Embryonic facial prominence (tissue), 1 donor: ENCODE results near the gene IRF9.

Experiments
- DNase-seq: peaks from one replicate; pipeline ENCODE4 v3.0.0-alpha.2; 2016; ENCODE audit errors: extremely low spot score

IRF9 gene, protein sequence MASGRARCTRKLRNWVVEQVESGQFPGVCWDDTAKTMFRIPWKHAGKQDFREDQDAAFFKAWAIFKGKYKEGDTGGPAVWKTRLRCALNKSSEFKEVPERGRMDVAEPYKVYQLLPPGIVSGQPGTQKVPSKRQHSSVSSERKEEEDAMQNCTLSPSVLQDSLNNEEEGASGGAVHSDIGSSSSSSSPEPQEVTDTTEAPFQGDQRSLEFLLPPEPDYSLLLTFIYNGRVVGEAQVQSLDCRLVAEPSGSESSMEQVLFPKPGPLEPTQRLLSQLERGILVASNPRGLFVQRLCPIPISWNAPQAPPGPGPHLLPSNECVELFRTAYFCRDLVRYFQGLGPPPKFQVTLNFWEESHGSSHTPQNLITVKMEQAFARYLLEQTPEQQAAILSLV

DNA sequence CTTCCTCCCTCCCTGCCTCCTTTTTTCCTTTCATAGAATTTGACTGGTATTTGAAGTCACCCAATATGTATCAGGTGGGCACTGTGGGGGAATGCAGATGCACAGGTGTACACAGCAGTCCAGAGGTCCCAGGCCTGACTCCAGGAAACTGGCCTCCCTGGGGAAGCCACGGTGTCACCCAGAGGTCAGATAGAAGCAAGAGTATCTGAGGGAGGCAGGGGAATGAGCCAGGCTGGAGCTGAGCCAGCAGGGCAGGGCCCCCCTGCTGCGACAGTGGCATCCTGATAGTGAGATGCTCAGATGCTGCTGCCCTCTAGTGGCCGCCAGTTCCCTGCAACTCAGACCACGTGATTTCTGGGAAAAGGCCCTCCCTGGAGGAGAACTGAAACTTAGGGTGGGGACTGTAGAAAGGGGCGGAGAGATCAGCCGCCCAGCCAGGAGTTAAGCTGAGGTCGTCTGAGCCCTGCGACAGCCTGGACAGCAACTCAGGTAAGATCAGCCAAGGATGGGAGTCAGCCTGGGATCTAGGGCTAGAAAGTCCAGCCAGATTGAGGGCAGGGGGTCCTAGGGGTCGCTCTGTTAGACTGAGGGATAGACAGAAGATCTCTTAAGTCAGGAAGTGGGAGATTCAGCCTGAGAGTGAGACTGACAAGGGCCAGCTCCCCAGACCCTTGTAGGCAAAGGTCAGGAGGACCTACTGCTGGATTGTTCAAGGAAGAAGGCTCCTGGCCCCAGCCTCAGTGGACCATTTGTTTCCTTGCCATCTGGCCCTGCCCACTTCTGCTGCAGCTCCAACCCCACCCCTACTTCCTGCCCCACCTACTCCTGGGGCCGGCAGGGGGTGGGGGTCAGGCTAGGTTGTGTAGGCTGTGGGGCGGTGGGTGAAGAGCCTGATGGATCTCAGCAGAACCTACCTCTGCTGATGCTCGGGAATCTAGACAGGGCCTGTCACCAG is at the start of gene IRF9:
Gene IRF9, plus strand, starts transcription at position 416 of the 955 bp plus-strand sequence. CDS start 880 bp downstream, outside the sequence.
- peak; percentile 89 for DNase-seq

GRCh38 chr14:24113379-24113800 is 47.7 kb upstream of the IRF9 start:
- no peak for DNase-seq

GRCh38 chr14:24113801-24114531 is 47.1 kb upstream of the IRF9 start:
- peak; percentile 55 for DNase-seq

- DNase-seq, result peak; percentile 99
These were observed 46.3 kb upstream of the IRF9 start, which contains the start of the genes DCAF11 and NRL for GRCh38 chr14:24114532-24115421. DCAF11 (plus strand) TSS chr14:24114777; CDS start chr14:24115595, 818 bp downstream. NRL (minus strand) TSS chr14:24114949; CDS start chr14:24082848, 32,101 bp downstream.

- no peak for DNase-seq
These were observed 45.5 kb upstream of the IRF9 start for GRCh38 chr14:24115422-24116127.

- no peak for DNase-seq
These were observed 44.8 kb upstream of the IRF9 start for GRCh38 chr14:24116128-24116814.

DNA sequence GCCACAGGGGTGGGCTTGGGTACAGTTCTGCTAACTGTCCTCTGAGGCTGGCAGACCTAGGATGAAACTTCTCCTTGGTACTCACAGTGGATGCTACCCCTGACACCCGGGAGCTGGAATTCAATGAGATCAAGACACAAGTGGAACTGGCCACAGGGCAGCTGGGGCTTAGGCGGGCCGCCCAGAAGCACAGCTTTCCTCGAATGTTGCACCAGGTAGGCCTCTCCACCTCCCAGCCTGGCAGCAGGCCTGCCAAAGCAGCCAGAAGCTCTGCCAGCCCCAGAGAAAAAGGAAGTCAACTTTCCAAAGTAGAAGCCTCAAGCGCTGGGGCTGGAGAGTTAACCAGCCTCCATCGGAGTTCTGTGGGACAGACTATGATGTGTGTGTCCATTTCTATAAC is 43.9 kb upstream of the IRF9 start:
- no peak for DNase-seq

- DNase-seq, result no peak
These were observed 41.4 kb upstream of the IRF9 start for GRCh38 chr14:24119691-24120090.

GRCh38 chr14:24121210-24121609 is 39.9 kb upstream of the IRF9 start:
- no peak for DNase-seq

DNA sequence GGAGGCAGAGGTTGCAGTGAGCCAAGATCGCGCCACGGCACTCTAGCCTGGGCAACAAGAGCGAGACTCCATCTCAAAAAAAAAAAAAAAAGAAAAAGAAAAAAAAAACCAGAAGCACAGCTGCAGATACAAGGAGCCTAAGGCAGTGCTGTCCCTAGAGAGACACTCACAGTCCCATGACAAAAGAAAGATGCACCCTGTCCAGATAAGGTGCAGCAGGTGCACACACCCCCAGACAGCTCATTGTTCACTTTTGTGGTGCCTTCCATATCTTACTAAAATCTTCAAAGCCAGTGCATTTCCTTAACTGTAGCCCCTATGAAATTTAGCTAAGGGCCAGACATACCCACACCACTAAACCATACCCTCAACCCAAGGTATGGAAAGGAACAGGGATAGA is 38.6 kb upstream of the IRF9 start:
- no peak for DNase-seq

DNA sequence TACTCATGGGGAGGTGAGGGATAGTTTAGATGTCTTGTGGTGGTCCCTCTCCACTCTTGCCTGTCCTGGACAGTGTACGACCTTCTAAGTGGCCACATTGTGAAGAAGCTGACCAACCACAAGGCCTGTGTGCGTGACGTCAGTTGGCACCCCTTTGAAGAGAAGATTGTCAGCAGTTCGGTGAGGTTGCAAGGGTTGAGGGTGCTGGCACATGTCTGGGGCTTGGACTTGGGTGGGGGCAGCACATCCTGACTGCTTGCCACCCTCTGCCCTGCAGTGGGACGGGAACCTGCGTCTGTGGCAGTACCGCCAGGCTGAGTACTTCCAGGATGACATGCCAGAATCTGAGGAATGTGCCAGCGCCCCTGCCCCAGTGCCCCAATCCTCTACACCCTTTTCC is 38.2 kb upstream of the IRF9 start:
- no peak for DNase-seq

GRCh38 chr14:24123424-24124417 is 37.3 kb upstream of the IRF9 start:
- DNase-seq, result no peak

- DNase-seq, result no peak
These were observed 34.1 kb upstream of the IRF9 start for GRCh38 chr14:24126939-24127338.

DNA sequence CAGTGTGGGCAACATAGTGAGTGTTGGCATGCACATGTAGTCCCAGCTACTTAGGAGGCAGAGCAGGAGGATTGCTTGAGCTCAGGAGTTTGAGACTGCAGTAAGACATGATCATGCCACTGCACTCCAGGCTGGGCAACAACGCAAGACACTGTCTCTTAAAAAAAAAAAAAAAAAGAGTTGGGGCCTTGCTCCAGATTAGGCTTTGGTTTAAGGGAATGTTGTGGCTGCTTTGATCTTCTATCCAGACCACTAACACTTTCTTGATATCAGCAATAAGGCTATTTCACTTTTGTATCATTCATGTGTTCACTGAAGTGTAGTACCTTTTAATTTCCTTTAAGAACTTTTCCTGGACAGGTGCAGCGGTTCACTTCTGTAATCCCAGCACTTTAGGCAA is 33.4 kb upstream of the IRF9 start:
- DNase-seq, result no peak

DNA sequence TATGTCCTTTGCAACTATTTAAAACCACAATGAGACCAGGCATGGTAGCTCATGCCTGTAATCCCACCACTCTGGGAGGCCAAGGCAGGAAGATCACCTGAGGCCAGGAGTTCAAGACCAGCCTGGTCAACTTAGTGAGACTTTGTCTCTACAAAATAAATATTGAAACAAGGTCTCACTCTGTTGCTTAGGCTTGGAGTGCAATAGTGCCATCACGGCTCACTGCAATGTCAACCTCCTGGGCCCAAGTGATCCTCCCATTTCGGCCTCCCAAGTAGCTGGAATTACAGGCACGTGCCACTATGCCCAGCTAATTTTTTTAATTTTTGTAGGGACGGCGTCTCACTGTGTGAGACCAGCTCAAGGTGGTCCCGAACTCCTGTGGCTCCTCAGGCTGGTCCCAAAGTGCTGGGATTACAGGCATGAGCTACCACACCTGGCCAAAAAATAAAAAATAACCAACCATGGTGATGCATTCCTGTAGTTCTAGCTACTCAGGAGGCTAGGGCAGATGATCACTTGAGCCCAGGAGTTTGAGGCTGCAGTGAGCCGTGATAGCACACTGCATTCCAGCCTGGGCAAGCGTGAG is 31.6 kb upstream of the IRF9 start:
- no peak for DNase-seq

DNA sequence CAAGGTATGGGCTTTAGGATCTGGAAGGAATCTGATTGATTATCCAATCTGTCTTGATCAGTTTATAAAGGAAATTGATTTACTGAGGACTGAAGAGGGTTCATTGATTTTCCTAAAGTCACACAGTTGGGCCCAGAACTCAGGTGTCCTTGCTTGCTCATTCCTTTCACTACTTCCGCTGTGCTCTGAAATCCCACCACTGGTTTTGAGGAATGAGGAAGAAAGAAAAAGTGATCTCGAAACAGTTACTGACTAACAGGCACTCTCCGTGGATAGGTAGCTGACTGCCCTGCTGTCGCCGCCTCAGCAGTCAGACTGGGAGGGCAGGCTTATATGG is 30.7 kb upstream of the IRF9 start, which contains the start of gene FITM1:
Gene FITM1, plus strand, starts transcription at position 280 of the 337 bp plus-strand sequence. CDS start 905 bp downstream, outside the sequence.
- DNase-seq, result no peak

DNA sequence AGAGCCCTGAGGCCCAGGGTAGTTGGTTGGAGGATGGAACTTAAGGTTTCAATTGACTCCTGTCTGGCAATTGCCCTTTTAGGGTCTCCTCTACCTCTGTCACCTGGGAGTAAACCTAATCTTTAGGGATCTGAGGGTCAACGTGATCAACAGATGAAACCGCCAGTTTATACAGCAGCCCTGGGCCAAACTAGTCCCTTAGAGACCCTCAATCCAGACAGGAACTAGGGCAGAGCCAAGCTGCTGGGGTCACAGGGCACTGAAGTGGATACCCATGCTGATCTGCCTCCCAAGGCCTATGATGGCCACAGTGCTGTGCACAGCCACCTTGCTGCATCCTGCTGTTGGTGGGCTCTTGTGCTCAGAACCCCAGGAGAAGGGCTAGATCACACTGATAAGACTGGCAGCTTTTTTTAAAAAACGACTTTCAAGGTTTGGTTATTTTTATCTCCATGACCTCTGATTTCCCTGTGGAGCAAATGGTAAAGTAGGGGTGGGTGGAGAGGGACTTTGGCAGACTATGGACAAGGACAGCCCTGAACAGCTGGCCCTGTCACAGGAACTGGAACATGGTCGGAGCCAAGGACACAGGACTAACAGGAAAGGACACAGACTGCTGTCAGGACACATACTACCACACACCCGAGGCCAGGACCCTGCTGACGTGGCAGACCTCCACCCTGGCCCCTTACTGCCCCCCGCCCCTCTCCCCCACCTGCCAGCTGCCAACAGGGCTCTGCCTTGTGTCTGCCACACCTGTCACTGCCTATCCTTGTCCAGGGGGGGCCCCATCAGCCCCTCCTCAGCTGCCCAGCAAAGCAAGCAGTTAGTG is 30.1 kb upstream of the IRF9 start:
- no peak for DNase-seq
